ENCODE results near the gene CRELD1. TPM values are rescaled to one million over a fixed set of nuclear protein-coding genes. Genes with fewer than 3 reads are reported as not detected.

The CRELD1 gene
- total RNA-seq, 1 experiment from 2014 or later: 15.5 TPM

DNA sequence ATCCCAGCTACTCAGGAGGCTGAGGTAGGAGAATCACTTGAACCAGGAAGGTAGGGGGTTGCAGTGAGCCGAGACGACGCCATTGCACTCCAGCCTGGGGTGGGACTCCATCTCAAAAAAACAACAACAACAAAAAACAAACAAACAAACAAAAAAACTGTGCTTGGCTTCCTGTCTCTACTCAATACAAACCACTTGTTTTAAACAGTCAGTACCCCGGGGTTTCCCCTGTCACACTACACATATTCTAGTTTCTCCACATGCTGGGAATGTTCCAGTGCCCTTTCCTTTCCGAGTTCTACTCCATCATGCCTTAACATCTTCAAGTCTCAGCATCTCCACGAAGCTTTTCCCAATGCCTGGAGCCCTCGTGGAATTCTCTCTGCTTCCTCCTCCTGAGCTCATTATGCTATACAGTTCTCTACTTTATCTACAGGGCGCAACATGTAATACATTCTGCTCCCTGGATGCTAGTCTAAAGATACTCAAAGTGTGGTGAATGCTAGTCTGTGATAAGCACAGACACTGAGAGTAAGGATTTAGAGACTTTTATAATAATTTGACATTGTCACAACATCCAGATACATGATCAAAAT is 45.2 kb downstream of the CRELD1 start:
- H3K27me3 ChIP-seq (ENCODE audit: insufficient read depth, low read length): no peaks in the 10 kb centered on the region
- H3K27ac ChIP-seq (ENCODE audit: insufficient read length, low read depth, low read length): no peak overlapping the region
- H3K56ac ChIP-seq (ENCODE audit: insufficient read length, low read depth, low read length): no peak overlapping the region
- H3K9ac ChIP-seq (ENCODE audit: extremely low read depth, insufficient read length, low read length): no peak overlapping the region
- H4K91ac ChIP-seq (ENCODE audit: insufficient read length, low read depth, low read length): no peak overlapping the region
- H3K9me3 Mint-ChIP-seq: no peaks in the 10 kb centered on the region
- no peak overlapping the region for H2AFZ ChIP-seq (ENCODE audit: low read length)
- H2BK15ac ChIP-seq (ENCODE audit: low read depth, low read length): no peak overlapping the region
- H3K9me3 ChIP-seq (ENCODE audit: control insufficient read depth, low read depth, low read length): no peaks in the 10 kb centered on the region
- no peak overlapping the region for H2BK12ac ChIP-seq (ENCODE audit: insufficient read length, low read depth, low read length)
- H4K8ac ChIP-seq (replicated peaks; ENCODE audit: insufficient read length, low read depth, low read length): no peak overlapping the region
- no peak overlapping the region for H3K23ac ChIP-seq (ENCODE audit: insufficient read length, low read depth, low read length)
- no peak overlapping the region for H2BK120ac ChIP-seq (ENCODE audit: low read depth, low read length, poor library complexity, severe bottlenecking)
- no peaks in the 10 kb centered on the region for H3K4me1 Mint-ChIP-seq
- peaks cover 9 to 42% (median 42%) of the 10 kb centered on the region in 3 experiments; a peak in 6 of 7 replicates for H3K36me3 Mint-ChIP-seq (ENCODE audit: insufficient read depth in 1 of 3, low read depth in 3 of 3)
- H3K23me2 ChIP-seq (ENCODE audit: insufficient read length, low read depth, low read length, poor library complexity, severe bottlenecking): no peaks in the 10 kb centered on the region
- no peak for DNase-seq
- H3K4me1 ChIP-seq (ENCODE audit: insufficient read depth, low read length): no peaks in the 10 kb centered on the region
- no peaks in the 10 kb centered on the region for H4K20me1 ChIP-seq (ENCODE audit: control insufficient read depth, insufficient read depth, insufficient read length)
- H2BK5ac ChIP-seq (ENCODE audit: insufficient read length, low read length): no peak overlapping the region
- H3T11ph ChIP-seq (ENCODE audit: low read length): no peak overlapping the region
- no peak overlapping the region for H3K4me3 Mint-ChIP-seq
- no CpG with 5 or more reads among the region's 8 CpGs for WGBS (ENCODE audit: extremely low coverage, insufficient read length, low lambda C conversion rate)
- no peak overlapping the region for H2BK20ac ChIP-seq (ENCODE audit: low read depth, low read length, poor library complexity, severe bottlenecking)
- no peak overlapping the region for H3K4ac ChIP-seq (ENCODE audit: low read depth, low read length)
- H3K4me2 ChIP-seq (ENCODE audit: insufficient read depth, insufficient read length, low read length): no peak overlapping the region
- H3K27me3 Mint-ChIP-seq (ENCODE audit: low read depth): no peaks in the 10 kb centered on the region
- H4K5ac ChIP-seq (ENCODE audit: insufficient read length, low read depth, low read length): no peak overlapping the region
- no peaks in the 10 kb centered on the region for H3K79me1 ChIP-seq (ENCODE audit: insufficient read depth, low read depth, low read length, poor library complexity, severe bottlenecking)
- H3K27ac Mint-ChIP-seq: peak overlapping the region in 1 of 3 experiments; percentile 73; a peak in 2 of 7 replicates
- TF ChIP-seq, protein P1, sequence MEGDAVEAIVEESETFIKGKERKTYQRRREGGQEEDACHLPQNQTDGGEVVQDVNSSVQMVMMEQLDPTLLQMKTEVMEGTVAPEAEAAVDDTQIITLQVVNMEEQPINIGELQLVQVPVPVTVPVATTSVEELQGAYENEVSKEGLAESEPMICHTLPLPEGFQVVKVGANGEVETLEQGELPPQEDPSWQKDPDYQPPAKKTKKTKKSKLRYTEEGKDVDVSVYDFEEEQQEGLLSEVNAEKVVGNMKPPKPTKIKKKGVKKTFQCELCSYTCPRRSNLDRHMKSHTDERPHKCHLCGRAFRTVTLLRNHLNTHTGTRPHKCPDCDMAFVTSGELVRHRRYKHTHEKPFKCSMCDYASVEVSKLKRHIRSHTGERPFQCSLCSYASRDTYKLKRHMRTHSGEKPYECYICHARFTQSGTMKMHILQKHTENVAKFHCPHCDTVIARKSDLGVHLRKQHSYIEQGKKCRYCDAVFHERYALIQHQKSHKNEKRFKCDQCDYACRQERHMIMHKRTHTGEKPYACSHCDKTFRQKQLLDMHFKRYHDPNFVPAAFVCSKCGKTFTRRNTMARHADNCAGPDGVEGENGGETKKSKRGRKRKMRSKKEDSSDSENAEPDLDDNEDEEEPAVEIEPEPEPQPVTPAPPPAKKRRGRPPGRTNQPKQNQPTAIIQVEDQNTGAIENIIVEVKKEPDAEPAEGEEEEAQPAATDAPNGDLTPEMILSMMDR (conservative IDR thresholded peaks at IDR 0.05): no peak
- no peak overlapping the region for H2AK5ac ChIP-seq (ENCODE audit: insufficient read length, low read length)
- no peak overlapping the region for H3K14ac ChIP-seq (ENCODE audit: insufficient read depth, low read length)
- no peaks in the 10 kb centered on the region for H3K79me2 ChIP-seq (ENCODE audit: insufficient read depth, low read length)
- H3K18ac ChIP-seq (ENCODE audit: insufficient read length, low read depth, low read length): no peak overlapping the region
